Measurements from ENCODE around the gene CDC42BPA. TPM values are rescaled to one million over a fixed set of nuclear protein-coding genes. Genes with fewer than 3 reads are reported as not detected.

The CDC42BPA gene
- total and polyA plus RNA-seq, 9 of the 15 experiments (the other 6 are each of a cell fraction or from before 2014, with no cell fraction given) = 8.0 to 77.5 (median 52.1) TPM

DNA sequence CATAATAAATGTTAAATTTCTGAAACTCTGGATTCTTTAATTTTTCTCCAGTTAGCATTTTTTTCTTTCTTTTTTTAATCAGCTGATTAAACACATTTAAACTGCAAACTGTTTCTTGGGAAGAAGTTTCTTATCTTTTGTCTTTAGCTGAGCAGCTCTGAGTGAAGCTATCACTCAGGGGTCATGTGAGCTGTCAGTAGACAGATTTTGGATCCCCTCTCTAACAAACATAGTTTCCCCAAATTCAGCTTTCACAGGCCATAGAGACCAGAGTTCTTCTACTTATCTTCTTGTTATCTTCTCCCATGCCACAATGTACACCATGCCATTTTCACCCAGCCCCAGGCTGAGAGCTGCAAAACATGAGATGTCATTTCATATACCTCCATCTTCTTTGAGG lies 148.9 kb downstream of the CDC42BPA start (continued):
- no peak for TF ChIP-seq KHSRP (IDR thresholded peaks at IDR 0.05)
- peak; percentile 46 for TF ChIP-seq C11orf30 (IDR thresholded peaks at IDR 0.05; ENCODE audit: low read depth)
- no peak for TF ChIP-seq NFIC (IDR thresholded peaks at IDR 0.05)
- no peak for TF ChIP-seq CTBP1 (IDR thresholded peaks at IDR 0.05; ENCODE audit: borderline replicate concordance)

DNA sequence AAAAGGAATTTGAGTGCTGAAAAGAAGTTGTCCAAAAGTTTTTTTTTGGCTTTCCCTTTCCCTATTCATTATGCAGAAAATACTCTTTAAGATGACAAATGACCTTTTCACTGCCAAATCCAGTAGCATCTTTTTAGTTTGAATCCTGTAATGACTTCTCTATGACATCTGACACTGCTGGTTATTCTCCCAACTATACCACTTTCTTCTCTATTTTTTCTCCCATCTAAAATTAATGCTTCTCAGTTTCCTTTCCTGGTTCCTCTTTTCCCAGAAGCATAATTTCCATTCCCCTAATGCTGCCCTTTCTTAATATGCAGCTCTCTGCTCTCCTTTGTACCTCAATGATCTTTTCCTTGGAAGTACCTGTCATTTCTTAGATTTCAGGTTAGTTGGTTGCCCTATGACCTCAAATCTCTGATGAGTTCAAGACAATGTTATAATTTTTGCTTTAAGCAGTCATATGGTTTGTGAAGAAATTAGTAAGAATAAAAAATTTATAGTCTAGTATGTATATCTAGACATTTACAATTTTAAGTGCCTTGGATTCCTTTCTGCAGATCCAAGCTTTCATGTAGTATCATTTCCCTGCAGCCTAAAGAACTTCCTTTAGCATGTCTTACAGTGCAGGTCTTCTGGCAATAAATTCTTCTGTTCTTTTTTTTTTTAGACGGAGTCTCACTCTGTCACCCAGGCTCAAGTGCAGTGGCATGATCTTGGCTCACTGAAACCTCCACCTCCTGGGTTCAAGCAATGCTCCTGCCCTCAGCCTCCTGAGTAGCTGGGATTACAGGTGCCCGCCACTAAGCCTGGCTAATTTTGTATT lies 150.8 kb downstream of the CDC42BPA start:
- WGBS (ENCODE audit: insufficient coverage, low coverage, missing lambda C conversion rate) = 59% methylated on average over 2 of the region's 2 CpGs
- Histone ChIP-seq H3K36me3 (ENCODE audit: control insufficient read depth, insufficient read depth, low read length) (peaks cover 2% of the 10 kb centered on the region; the same call in 1 of the 3 replicates), H3K9ac (ENCODE audit: insufficient read depth in 1 of 2, low read depth in 2 of 2, low read length in 2 of 2) (no peak overlapping the region), H2AFZ (ENCODE audit: low read depth, low read length) (no peak overlapping the region), H3K4me1 (replicated peaks in 1 of 2; ENCODE audit: control insufficient read depth in 2 of 2, insufficient read depth in 2 of 2, low read length in 2 of 2) (peaks cover 3 to 25% of the 10 kb centered on the region in 2 experiments; a peak in 4 of 5 replicates), H4K20me1 (replicated peaks; ENCODE audit: control insufficient read depth, insufficient read depth, low read length) (0 out of 2 replicates have a peak, but pooled peaks cover 8% of the 10 kb centered on the region), H3K27ac (ENCODE audit: extremely low read depth, low read depth, low read length) (no peak overlapping the region), H3K9me3 (replicated peaks; ENCODE audit: control insufficient read depth, insufficient read depth, low read depth, low read length) (no peaks in the 10 kb centered on the region), H3K4me2 (ENCODE audit: insufficient read depth, low read length) (no peak overlapping the region), H3K9me1 (ENCODE audit: control insufficient read depth, insufficient read depth, low read length) (peaks cover 7% of the 10 kb centered on the region), H3K27me3 (ENCODE audit: control insufficient read depth in 2 of 2, insufficient read depth in 2 of 2, low read length in 2 of 2) (no peaks in the 10 kb centered on the region), H3K4me3 (no peak overlapping the region), H3K79me2 (ENCODE audit: control insufficient read depth, insufficient read depth, low read length) (peaks cover 86% of the 10 kb centered on the region)
- intact Hi-C loops (cut with micrococcal nuclease) = no loop called here
- no peak for FAIRE-seq
- ATAC-seq = no peak
- ChIA-PET POLR2A (interaction anchor here (1.5 kb wide), 1 partner anchor 8 kb away, joined by 3 read pairs; no protein-coding TSS in a partner anchor), CTCF (ENCODE audit: low intra/inter-chr PET ratio) (no interaction called here)
- in situ Hi-C loops (cut with MboI) = no loop called here
- BruUV-seq (replicated peaks) = no TSS peak
- no peak for DNase-seq (ENCODE audit: extremely low read depth in 1 of 4, low spot score in 3 of 4)
- TF ChIP-seq BCOR (IDR thresholded peaks at IDR 0.05) (no peak), BRD9 (IDR thresholded peaks at IDR 0.05; ENCODE audit: low read depth, partially characterized antibody) (no peak), ZC3H11A (IDR thresholded peaks at IDR 0.05; ENCODE audit: low read depth, low read length) (no peak), ZNF76 (CRISPR knock-in tag; IDR thresholded peaks at IDR 0.05; ENCODE audit: borderline replicate concordance) (no peak), E2F3 (CRISPR knock-in tag; IDR thresholded peaks at IDR 0.05) (no peak), NFIC (IDR thresholded peaks at IDR 0.05) (no peak), YBX1 (IDR thresholded peaks at IDR 0.05) (no peak), SETDB1 (IDR thresholded peaks at IDR 0.05; ENCODE audit: low read length) (no peak), PHF20 (IDR thresholded peaks at IDR 0.05; ENCODE audit: partially characterized antibody) (no peak), CEBPG (CRISPR knock-in tag; IDR thresholded peaks at IDR 0.05) (no peak), CEBPG (tag; conservative IDR thresholded peaks at IDR 0.05 in 1 of 2, IDR thresholded peaks at IDR 0.05 in 1 of 2) (no peak), ZNF354B (CRISPR knock-in tag; IDR thresholded peaks at IDR 0.05) (no peak), RNF2 (IDR thresholded peaks at IDR 0.05) (no peak), ZNF263 (CRISPR knock-in tag; IDR thresholded peaks at IDR 0.05; ENCODE audit: borderline replicate concordance) (no peak)
- TF ChIP-seq, protein P1, sequence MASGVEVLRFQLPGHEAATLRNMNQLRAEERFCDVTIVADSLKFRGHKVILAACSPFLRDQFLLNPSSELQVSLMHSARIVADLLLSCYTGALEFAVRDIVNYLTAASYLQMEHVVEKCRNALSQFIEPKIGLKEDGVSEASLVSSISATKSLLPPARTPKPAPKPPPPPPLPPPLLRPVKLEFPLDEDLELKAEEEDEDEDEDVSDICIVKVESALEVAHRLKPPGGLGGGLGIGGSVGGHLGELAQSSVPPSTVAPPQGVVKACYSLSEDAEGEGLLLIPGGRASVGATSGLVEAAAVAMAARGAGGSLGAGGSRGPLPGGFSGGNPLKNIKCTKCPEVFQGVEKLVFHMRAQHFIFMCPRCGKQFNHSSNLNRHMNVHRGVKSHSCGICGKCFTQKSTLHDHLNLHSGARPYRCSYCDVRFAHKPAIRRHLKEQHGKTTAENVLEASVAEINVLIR (CRISPR knock-in tag; IDR thresholded peaks at IDR 0.05) = no peak
